ENCODE results near the gene GPR39. TPM values are rescaled to one million over a fixed set of nuclear protein-coding genes. Genes with fewer than 3 reads are reported as not detected.

The GPR39 gene
- total RNA-seq, 1 experiment from 2014 or later, result 34.8 TPM

GRCh38 chr2:132400901-132401240 is 15.7 kb upstream of the GPR39 start:
- H3K27me3 ChIP-seq (ENCODE audit: low read length), result no peaks in the 10 kb centered on the region
- TF ChIP-seq CTCF (conservative IDR thresholded peaks at IDR 0.05; ENCODE audit: low read depth, low read length) (no peak), EZH2 (IDR thresholded peaks at IDR 0.05; ENCODE audit: low read length, unreplicated experiment) (no peak), EZH2phosphoT487 (IDR thresholded peaks at IDR 0.05; ENCODE audit: borderline replicate concordance, low read length) (no peak)
- ATAC-seq (no peak), DNase-seq (no peak)
- H3K9me2 ChIP-seq (replicated peaks; ENCODE audit: low read length), result no peaks in the 10 kb centered on the region
- no peak overlapping the region for H3K4me3 ChIP-seq (ENCODE audit: low read length)
- H3K36me3 ChIP-seq (ENCODE audit: low read depth, low read length), result no peaks in the 10 kb centered on the region
- H3K9ac ChIP-seq (ENCODE audit: low read length), result no peak overlapping the region
- ChIA-PET POLR2A (ENCODE audit: unreplicated experiment) (interaction anchor here (0.7 kb wide), 1 partner anchor 15 kb away, joined by 3 read pairs; no protein-coding TSS in a partner anchor), CTCF (interaction anchor here (1.2 kb wide), 1 partner anchor 15 kb away, joined by 5 read pairs; the partner anchor contains the start of gene GPR39)
- H3K27ac ChIP-seq (ENCODE audit: low read length), result no peak overlapping the region
- no peak overlapping the region for H3K4me2 ChIP-seq (ENCODE audit: low read length)
- H3K4me1 ChIP-seq (ENCODE audit: insufficient read depth, low read length), result peaks cover 8% of the 10 kb centered on the region
- no peaks in the 10 kb centered on the region for H3K9me3 ChIP-seq (ENCODE audit: low read length)
- no peaks in the 10 kb centered on the region for H3F3A ChIP-seq (ENCODE audit: low read length, unreplicated experiment)
- H2AFZ ChIP-seq (ENCODE audit: low read length), result no peak overlapping the region
- no peaks in the 10 kb centered on the region for H3K79me2 ChIP-seq (ENCODE audit: low read length)
- H4K20me1 ChIP-seq (ENCODE audit: low read length), result no peaks in the 10 kb centered on the region
- BruUV-seq (replicated peaks), result no TSS peak
- intact Hi-C loops (cut with micrococcal nuclease), result loop anchor here (1.0 to 2.0 kb wide), 2 partner anchors 16 to 48 kb away; partner anchors contain the start of gene GPR39

- Histone ChIP-seq H3K4me2 (ENCODE audit: low read length) (no peak overlapping the region), H3K27me3 (ENCODE audit: low read length) (no peaks in the 10 kb centered on the region), H3K79me2 (ENCODE audit: low read length) (no peaks in the 10 kb centered on the region), H3K9me3 (ENCODE audit: low read length) (no peaks in the 10 kb centered on the region), H3K9ac (ENCODE audit: low read length) (no peak overlapping the region), H3K27ac (ENCODE audit: low read length) (no peak overlapping the region), H3F3A (ENCODE audit: low read length, unreplicated experiment) (no peaks in the 10 kb centered on the region), H3K9me2 (replicated peaks; ENCODE audit: low read length) (no peaks in the 10 kb centered on the region), H4K20me1 (ENCODE audit: low read length) (no peaks in the 10 kb centered on the region), H3K36me3 (ENCODE audit: low read depth, low read length) (no peaks in the 10 kb centered on the region), H3K4me1 (ENCODE audit: insufficient read depth, low read length) (peaks cover 8% of the 10 kb centered on the region), H2AFZ (ENCODE audit: low read length) (no peak overlapping the region), H3K4me3 (ENCODE audit: low read length) (no peak overlapping the region)
- ATAC-seq (no peak), DNase-seq (no peak)
- no TSS peak for BruUV-seq (replicated peaks)
- intact Hi-C loops (cut with micrococcal nuclease), result loop anchor here (2.0 kb wide), 1 partner anchor 15 kb away; the partner anchor contains the start of gene GPR39
- POLR2A ChIA-PET (ENCODE audit: unreplicated experiment), result no interaction called here
- CTCF ChIA-PET, result no interaction called here
- TF ChIP-seq EZH2 (IDR thresholded peaks at IDR 0.05; ENCODE audit: low read length, unreplicated experiment), result no peak
- TF ChIP-seq CTCF (conservative IDR thresholded peaks at IDR 0.05; ENCODE audit: low read depth, low read length), result no peak
- TF ChIP-seq EZH2phosphoT487 (IDR thresholded peaks at IDR 0.05; ENCODE audit: borderline replicate concordance, low read length), result no peak
Observed at GRCh38 chr2:132401326-132401725, 15.3 kb upstream of the GPR39 start.

- POLR2A ChIA-PET (ENCODE audit: unreplicated experiment), result no interaction called here
- CTCF ChIA-PET, result no interaction called here
- no peaks in the 10 kb centered on the region for H3K27me3 ChIP-seq (ENCODE audit: low read length)
- ATAC-seq, result no peak
- H3K27ac ChIP-seq (ENCODE audit: low read length), result no peak overlapping the region
- no peak for DNase-seq
- no peak overlapping the region for H2AFZ ChIP-seq (ENCODE audit: low read length)
- no peaks in the 10 kb centered on the region for H3K9me2 ChIP-seq (replicated peaks; ENCODE audit: low read length)
- no peaks in the 10 kb centered on the region for H3K36me3 ChIP-seq (ENCODE audit: low read depth, low read length)
- no peak overlapping the region for H3K4me3 ChIP-seq (ENCODE audit: low read length)
- BruUV-seq (replicated peaks), result no TSS peak
- TF ChIP-seq EZH2 (IDR thresholded peaks at IDR 0.05; ENCODE audit: low read length, unreplicated experiment) (no peak), EZH2phosphoT487 (IDR thresholded peaks at IDR 0.05; ENCODE audit: borderline replicate concordance, low read length) (no peak), CTCF (conservative IDR thresholded peaks at IDR 0.05; ENCODE audit: low read depth, low read length) (no peak)
- no peaks in the 10 kb centered on the region for H3F3A ChIP-seq (ENCODE audit: low read length, unreplicated experiment)
- peaks cover 8% of the 10 kb centered on the region for H3K4me1 ChIP-seq (ENCODE audit: insufficient read depth, low read length)
- H3K79me2 ChIP-seq (ENCODE audit: low read length), result no peaks in the 10 kb centered on the region
- no peak overlapping the region for H3K4me2 ChIP-seq (ENCODE audit: low read length)
- H4K20me1 ChIP-seq (ENCODE audit: low read length), result no peaks in the 10 kb centered on the region
- intact Hi-C loops (cut with micrococcal nuclease), result no loop called here
- H3K9ac ChIP-seq (ENCODE audit: low read length), result no peak overlapping the region
- no peaks in the 10 kb centered on the region for H3K9me3 ChIP-seq (ENCODE audit: low read length)
Observed at GRCh38 chr2:132403146-132403545, 13.5 kb upstream of the GPR39 start.

All from PC-3 (cell line).